HepG2 (cell line): Measurements from ENCODE around the gene CACNG5. TPM values are rescaled to one million over a fixed set of nuclear protein-coding genes. Genes with fewer than 3 reads are reported as not detected.

ENCODE experiments used
- ATAC-seq: fragments of 200-7000 bp; cut with Tn5 transposase; 3 replicates; pipeline ENCODE4 v1.9.1; 2020; ENCODE audit warnings: mild to moderate bottlenecking, moderate library complexity
- BruUV-seq: library from RNA; stranded (reverse); fragments of 400-500 nt; replicated peaks from 2 replicates; lab custom pipeline; 2021; lab: Mats Ljungman, UMichigan
- CTCF ChIA-PET: fragments of 300-600 bp; formaldehyde crosslinking; extraction: SDS; loops from one replicate; lab custom pipeline; 2021; ENCODE audit warnings: low total read pairs, inconsistent platforms, low intra/inter-chr PET ratio; lab: Yijun Ruan, JAX
- POLR2A ChIA-PET: fragments of 350-600 bp; sonication (Branson Sonifier 250); formaldehyde crosslinking; loops from one replicate; lab custom pipeline; 2020; ENCODE audit warnings: antibody characterized with exemption, inconsistent platforms; lab: Yijun Ruan, JAX
- DNase-seq: peaks from one replicate; pipeline ENCODE4 v3.0.0-alpha.2; 2015; ENCODE audit warnings: low spot score
- FAIRE-seq: peaks from 3 replicates; lab custom pipeline; 2011; peaks lifted over from hg19 to GRCh38; lab: Jason Lieb, UNC
- H2AFZ ChIP-seq: one replicate; pipeline ENCODE4 v1.6.1; 2011; ENCODE audit warnings: low read length, inconsistent platforms
- H3K27ac ChIP-seq: fragments of 300-600 bp; 3 replicates; pipeline ENCODE4 v1.8.0; 2011; ENCODE audit warnings: mixed run types, mild to moderate bottlenecking, mixed read lengths, low read length, inconsistent platforms; ENCODE audit not compliant: insufficient read depth; ENCODE audit errors: extremely low read length
- H3K27me3 ChIP-seq, 2 experiments: fragments of 200-600 bp in 1 of 2; 2 replicates in 1 of 2; 3 replicates in 1 of 2; pipeline versions ENCODE4 v1.6.0 to v1.8.0; 2011; ENCODE audit warnings: low read length in 2 of 2, mild to moderate bottlenecking in 2 of 2, moderate library complexity in 2 of 2, inconsistent platforms in 1 of 2; ENCODE audit not compliant: insufficient read depth in 2 of 2, control insufficient read depth in 1 of 2
- H3K36me3 ChIP-seq, 2 experiments: fragments of 200-600 bp in 1 of 2; replicated peaks in 1 of 2; 2 replicates in 1 of 2; 3 replicates in 1 of 2; pipeline versions ENCODE4 v1.5.1 to v1.8.0; 2011; ENCODE audit warnings: low read length in 2 of 2, inconsistent platforms in 1 of 2; ENCODE audit not compliant: insufficient read depth in 2 of 2, control insufficient read depth in 1 of 2
- H3K4me1 ChIP-seq: 2 replicates; pipeline ENCODE4 v1.5.1; 2012; ENCODE audit warnings: low read length, inconsistent platforms; ENCODE audit not compliant: insufficient read depth
- H3K4me2 ChIP-seq: 2 replicates; pipeline ENCODE4 v1.6.0; 2011; ENCODE audit warnings: low read depth, low read length, inconsistent platforms
- H3K4me3 ChIP-seq, 3 experiments: fragments of 200-600 bp in 1 of 3; sonication (generic), shearing (Covaris generic) in 1 of 3; replicated peaks in 1 of 3; 2 replicates each; pipeline ENCODE4 v1.5.1; 2011 to 2016; ENCODE audit warnings: low read length in 3 of 3, inconsistent platforms in 2 of 3, low read depth in 2 of 3, mild to moderate bottlenecking in 2 of 3, control low read depth in 1 of 3, mixed read lengths in 1 of 3; ENCODE audit not compliant: insufficient read depth in 1 of 3
- H3K79me2 ChIP-seq: one replicate; pipeline ENCODE4 v1.6.1; 2011; ENCODE audit warnings: low read length, inconsistent platforms; ENCODE audit not compliant: insufficient read depth
- H3K9ac ChIP-seq: 2 replicates; pipeline ENCODE4 v1.6.0; 2011; ENCODE audit warnings: mild to moderate bottlenecking, low read depth, low read length, inconsistent platforms; ENCODE audit not compliant: insufficient read depth
- H3K9me3 ChIP-seq: 2 replicates; pipeline ENCODE4 v1.5.1; 2012; ENCODE audit warnings: mild to moderate bottlenecking, low read length
- H4K20me1 ChIP-seq: 2 replicates; pipeline ENCODE4 v1.6.0; 2011; ENCODE audit warnings: inconsistent platforms, mild to moderate bottlenecking, low read length, moderate library complexity; ENCODE audit not compliant: insufficient read depth
- E2F1 ChIP-seq: sonication (generic); formaldehyde crosslinking; IDR thresholded peaks from 2 replicates; pipeline ENCODE4 v1.5.0; 2020; ENCODE audit warnings: missing genetic modification reagents
- HMGXB3 ChIP-seq: sonication (generic); formaldehyde crosslinking; IDR thresholded peaks from 2 replicates; pipeline ENCODE4 v1.4.0; 2020; ENCODE audit warnings: missing genetic modification reagents, borderline replicate concordance
- MLXIP ChIP-seq: sonication (generic); formaldehyde crosslinking; IDR thresholded peaks from 2 replicates; pipeline ENCODE4 v1.9.0; 2021; ENCODE audit warnings: missing genetic modification reagents, borderline replicate concordance
- PITX1 ChIP-seq: sonication (generic); formaldehyde crosslinking; IDR thresholded peaks from 2 replicates; pipeline ENCODE4 v1.5.1; 2020; ENCODE audit warnings: mild to moderate bottlenecking, missing genetic modification reagents
- RBM39 ChIP-seq: fragments of 200-400 bp; formaldehyde crosslinking; IDR thresholded peaks from one replicate; pipeline ENCODE4 v1.6.1; 2018; ENCODE audit warnings: antibody characterized with exemption, mild to moderate bottlenecking, low read depth, low read length; ENCODE audit not compliant: poor library complexity, severe bottlenecking
- RXRB ChIP-seq: IDR thresholded peaks from 2 replicates; pipeline ENCODE4 v1.6.1; 2016; ENCODE audit warnings: borderline replicate concordance, missing genetic modification reagents, missing compliant biosample characterization
- THAP9 ChIP-seq: sonication (generic); formaldehyde crosslinking; IDR thresholded peaks from 2 replicates; pipeline ENCODE4; 2020; ENCODE audit warnings: missing genetic modification reagents, mild to moderate bottlenecking, borderline replicate concordance
- ZNF501 ChIP-seq: sonication (generic); formaldehyde crosslinking; IDR thresholded peaks from 2 replicates; pipeline ENCODE4 v1.5.1; 2020; ENCODE audit warnings: mild to moderate bottlenecking, moderate library complexity, missing genetic modification reagents
- ZNF710 ChIP-seq: sonication (generic); formaldehyde crosslinking; IDR thresholded peaks from 2 replicates; pipeline ENCODE4 v1.5.0; 2020; ENCODE audit warnings: mild to moderate bottlenecking, missing genetic modification reagents, borderline replicate concordance
- ZSCAN21 ChIP-seq: sonication (generic); formaldehyde crosslinking; IDR thresholded peaks from 2 replicates; pipeline ENCODE4 v1.8.0; 2022; ENCODE audit warnings: mild to moderate bottlenecking, missing genetic modification reagents, moderate library complexity, borderline replicate concordance
- WGBS: methylation state at CpG from one replicate; pipeline ENCODE4 v1.1.6; 2017; ENCODE audit warnings: low lambda C conversion rate; 5-methylcytosine and 5-hydroxymethylcytosine counted together
- in situ Hi-C: cut with HindIII; loops from 2 replicates; pipeline ENCODE4 v1.10.0; 2017; ENCODE audit warnings: low pct_unique_long_range_greater_than_20kb; ENCODE audit not compliant: extremely low pct_ligation_motif_present
- intact Hi-C: fragments of 100-400 bp; cut with micrococcal nuclease; formaldehyde crosslinking; loops from one replicate; pipeline ENCODE4 v1.10.0; 2022; ENCODE audit not compliant: unreplicated experiment
- polyA plus RNA-seq, 8 experiments: library from polyadenylated mRNA; depleted of rRNA in 3 of 8; stranded (reverse) in 7 of 8; unstranded in 1 of 8; fragments of >200 nt; fragmentation: Illumina TruSeq in 4 of 8; extraction: Trizol in 4 of 8; gene quantifications; 2 replicates each; pipeline versions ENCODE4 v1.2.1 to v1.2.3, GENCODE V29; 2011 to 2016; ENCODE audit warnings: low read depth in 4 of 8, missing spikeins in 1 of 8, mixed read lengths in 1 of 8; ENCODE audit not compliant: insufficient read depth in 1 of 8
- total RNA-seq, 5 experiments: library from RNA; depleted of rRNA; stranded (reverse); fragments of >200 nt; fragmentation: Illumina TruSeq; extraction: Trizol; gene quantifications; 2 replicates each; pipeline ENCODE4 v1.2.3, GENCODE V29; 2016; ENCODE audit warnings: low read depth in 1 of 5

Gene CACNG5
- total and polyA plus RNA-seq, 2 of the 13 experiments (the other 11 are each of a cell fraction or from before 2014, with no cell fraction given) = not detected

- Histone ChIP-seq H3K27ac (no peak overlapping the region), H3K36me3 (no peaks in the 10 kb centered on the region), H3K4me3 (no peak overlapping the region), H3K9ac (no peak overlapping the region), H2AFZ (no peak overlapping the region), H3K27me3 (0 out of 5 replicates have a peak, but pooled peaks cover 0 to 16% of the 10 kb centered on the region in 2 experiments), H3K9me3 (no peaks in the 10 kb centered on the region), H3K79me2 (no peaks in the 10 kb centered on the region), H3K4me1 (no peaks in the 10 kb centered on the region), H3K4me2 (no peak overlapping the region), H4K20me1 (no peaks in the 10 kb centered on the region)
- WGBS = 5% methylated on average over 3 of the region's 3 CpGs
- ATAC-seq (no peak), DNase-seq (no peak), FAIRE-seq (no peak)
- intact Hi-C loops = no loop called here
- in situ Hi-C loops = no loop called here
- BruUV-seq = no TSS peak
- CTCF ChIA-PET = no interaction called here
- POLR2A ChIA-PET = no interaction called here
- TF ChIP-seq ZSCAN21 (CRISPR knock-in tag) (no peak), MLXIP (CRISPR knock-in tag) (no peak), ZNF710 (CRISPR knock-in tag) (no peak), HMGXB3 (CRISPR knock-in tag) (no peak), RBM39 (no peak), E2F1 (CRISPR knock-in tag) (no peak), RXRB (CRISPR knock-in tag) (no peak), ZNF501 (CRISPR knock-in tag) (no peak), THAP9 (CRISPR knock-in tag) (no peak), PITX1 (no peak)
Measured at GRCh38 chr17:66860204-66860603, 25.3 kb downstream of the CACNG5 start.
